NK-92 (cell line): ENCODE results near the gene ANKRD65.
"Not testable (repeated sequence)": the region's sequence is repeated elsewhere in the genome, so short reads cannot be mapped to it uniquely, and the experiment has no call there.

ENCODE experiments used
- DNase-seq: peaks from one replicate; lab custom pipeline; 2025; ENCODE audit not compliant: unreplicated experiment; lab: John Stamatoyannopoulos, UW

Gene ANKRD65

DNA sequence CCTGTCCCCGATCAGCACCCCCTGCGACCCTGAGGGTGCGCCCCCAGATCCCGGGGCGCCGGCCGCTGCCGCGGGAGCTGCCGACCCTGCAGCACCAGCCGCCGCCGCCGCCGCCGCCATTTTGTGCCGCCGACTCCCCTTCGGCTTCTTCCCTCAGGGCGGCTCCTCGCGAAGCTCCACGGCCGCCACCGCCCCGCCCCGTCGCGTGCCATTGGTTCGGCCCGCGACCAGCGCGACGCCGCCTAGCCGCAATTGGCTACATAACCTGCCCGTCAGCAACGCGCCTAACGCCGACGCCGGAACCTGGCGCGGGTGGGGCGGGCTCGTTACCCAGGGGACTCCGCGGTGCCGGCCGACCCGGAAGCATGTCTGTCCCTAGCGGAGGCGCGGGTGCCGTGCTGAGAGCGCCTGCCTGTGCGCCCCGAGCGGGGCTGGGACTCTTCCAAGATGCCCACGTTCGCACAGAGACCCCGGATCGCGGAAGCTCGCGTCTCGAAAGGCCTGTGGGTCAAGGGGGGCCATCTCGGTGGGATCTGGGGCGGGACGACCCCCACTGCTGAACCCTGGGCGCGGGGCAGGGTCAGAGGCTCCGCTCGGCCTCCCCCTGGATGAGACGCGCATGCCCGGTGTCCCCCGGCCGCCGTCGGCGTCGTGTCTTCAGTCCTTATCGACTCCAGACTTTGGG lies 21.7 kb downstream of the ANKRD65 start, which contains the start of gene CCNL2:
TSS of gene CCNL2 (minus strand) at position 149 of the 685 bp plus-strand sequence. CDS start at position 120, 29 bp downstream.
- peak; percentile 86 for DNase-seq

DNA sequence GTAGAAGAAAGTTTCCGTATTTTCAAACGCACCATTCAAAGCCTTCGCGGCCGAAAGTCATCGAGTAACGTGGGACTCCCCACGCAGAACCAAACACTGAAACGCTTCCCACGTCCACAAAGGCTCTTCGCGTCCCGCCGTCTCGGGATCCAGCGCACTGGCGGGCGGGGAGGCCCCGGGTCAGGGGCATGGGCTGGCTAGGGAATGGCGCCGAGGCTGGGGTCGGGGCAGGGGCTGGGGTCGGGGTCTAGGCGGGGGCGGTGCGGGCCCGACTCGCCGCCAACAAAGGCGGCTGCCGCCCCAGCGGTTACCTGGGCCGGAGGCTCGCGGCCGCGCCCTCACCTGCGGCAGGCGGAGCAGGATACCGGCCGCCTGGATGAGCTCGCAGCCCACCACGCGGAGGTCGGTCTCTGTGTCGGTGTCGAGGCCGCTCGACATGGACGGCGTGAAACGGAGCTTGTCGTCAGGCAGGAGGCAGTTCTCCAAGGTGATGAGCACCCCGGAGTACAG lies 22.3 kb downstream of the ANKRD65 start:
- DNase-seq: no peak

DNA sequence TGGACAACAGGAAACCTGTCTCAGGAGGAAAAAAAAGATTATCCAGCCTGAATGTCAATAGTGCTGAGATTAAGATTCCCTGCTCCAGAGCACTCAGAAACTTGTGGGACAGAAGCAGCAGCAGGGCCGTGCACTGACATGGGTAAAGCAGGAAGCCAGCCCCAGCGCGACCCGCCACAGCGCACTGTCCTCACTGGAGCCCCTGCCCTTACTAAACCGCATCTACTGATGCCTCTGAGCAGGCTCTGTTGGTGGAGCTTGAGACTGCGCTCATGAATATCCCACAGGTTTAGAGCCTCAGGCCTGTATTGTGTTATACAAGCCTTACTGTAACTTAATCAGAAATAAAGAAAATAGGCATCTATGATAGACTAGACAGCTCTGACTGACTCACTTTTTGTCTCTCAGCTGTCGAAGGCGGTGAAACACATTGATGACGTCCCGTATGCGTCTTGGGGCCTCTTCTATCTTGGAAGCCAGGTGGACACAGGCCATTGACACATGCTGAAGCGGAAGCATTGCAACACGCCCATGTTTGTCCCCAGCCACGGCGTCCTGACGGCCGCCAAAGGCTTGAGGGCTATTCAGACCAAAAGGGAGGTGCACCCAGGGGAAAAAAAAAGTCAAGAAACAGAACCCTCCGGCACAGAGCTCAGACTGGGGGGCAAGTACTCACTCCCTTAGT lies 23.1 kb downstream of the ANKRD65 start:
- DNase-seq: no peak

DNA sequence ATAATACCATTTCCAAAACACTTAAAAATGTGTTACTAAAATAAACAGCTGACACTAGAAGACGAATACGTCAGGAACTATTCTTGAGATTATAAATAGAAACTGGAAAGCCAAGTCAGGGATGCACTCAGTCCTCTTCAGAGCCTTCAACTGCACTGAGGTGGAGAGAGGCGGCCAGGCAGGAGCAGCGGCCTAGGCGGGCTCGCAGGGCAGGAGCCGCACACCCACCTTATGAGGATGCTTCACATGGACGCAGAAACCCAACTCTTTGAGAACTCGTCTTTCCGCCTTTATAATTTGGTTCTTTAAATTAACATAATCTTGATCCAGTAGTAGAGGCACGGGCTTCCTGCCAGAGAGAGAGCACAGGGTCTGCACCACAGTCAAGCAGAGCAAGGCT lies 25.9 kb downstream of the ANKRD65 start:
- no peak for DNase-seq

DNA sequence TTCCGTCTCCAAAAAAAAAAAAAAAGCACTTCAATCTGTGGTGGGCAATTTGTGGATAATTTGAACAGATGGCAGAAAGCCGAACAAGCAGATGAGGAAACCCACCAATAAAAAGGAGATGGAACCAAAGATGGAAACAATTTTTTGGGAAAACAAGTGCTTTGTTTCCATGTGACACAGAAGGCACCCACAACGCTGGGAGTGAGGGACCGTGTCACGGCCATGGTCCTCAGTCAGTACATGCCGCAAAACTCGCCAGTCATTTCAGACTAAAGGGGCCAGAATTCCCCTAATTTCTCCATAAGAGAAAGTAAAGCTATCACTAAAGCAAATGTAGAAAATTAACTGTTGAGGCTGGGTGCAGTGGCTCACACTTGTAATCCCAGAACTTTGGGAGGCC lies 27.0 kb downstream of the ANKRD65 start:
- DNase-seq: no peak

DNA sequence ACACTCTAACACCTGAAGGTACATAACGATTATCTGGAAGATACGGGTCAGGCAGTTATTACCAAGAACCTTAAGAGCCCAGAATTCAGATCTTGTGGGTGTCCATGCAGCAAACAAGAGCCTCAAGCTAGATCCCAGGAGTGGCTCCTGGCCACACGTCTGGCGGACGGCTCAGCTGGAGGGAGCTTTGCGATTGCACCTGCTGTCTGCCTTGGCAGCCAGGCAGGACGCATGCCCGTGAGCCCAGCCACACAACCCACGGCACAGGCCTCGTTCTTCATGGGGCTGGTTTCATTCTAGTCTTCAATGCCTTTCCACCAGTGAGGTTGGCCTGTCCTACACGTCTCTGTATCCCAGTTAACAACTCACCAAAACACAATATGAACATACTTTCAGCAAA lies 27.6 kb downstream of the ANKRD65 start:
- no peak for DNase-seq

DNA sequence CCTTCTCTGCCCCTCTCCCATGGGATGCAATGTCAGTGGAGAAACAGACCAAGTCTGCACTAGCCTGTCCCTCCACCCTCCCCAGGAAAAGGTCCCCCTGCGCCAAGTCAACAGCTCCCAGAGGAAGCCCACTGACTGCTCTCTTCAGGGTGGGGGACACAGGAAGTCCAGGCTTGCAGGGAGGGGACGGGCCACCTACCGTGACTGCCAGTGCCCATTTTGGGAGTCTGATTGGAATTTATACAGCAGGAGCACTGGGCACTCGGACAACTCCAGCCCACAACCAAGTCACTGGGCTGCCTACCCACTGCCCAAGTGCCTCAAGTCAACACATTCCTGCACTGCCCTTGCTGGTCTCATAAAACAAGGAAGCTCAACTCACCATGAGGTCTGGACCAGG lies 28.1 kb downstream of the ANKRD65 start:
- no peak for DNase-seq

DNA sequence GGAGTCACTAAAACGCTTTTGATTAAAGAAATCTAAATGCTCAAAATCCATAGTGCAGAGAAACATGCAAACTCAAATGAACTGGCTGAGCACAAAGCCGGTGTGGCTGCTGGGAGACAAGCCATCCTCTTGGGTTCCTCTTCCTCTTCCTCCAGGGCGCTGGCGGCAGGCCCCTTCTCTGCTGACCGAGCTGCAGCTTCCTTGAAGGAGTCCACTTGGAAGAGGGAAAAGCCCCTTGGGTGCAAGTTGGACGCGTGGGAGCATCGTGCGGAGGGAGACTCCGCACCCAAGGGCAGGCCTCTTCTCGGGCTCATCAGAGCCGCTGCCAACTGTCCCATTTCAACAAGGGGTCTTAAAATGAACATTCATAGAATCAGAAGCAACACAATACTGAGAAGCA lies 29.9 kb downstream of the ANKRD65 start:
- DNase-seq: no peak

DNA sequence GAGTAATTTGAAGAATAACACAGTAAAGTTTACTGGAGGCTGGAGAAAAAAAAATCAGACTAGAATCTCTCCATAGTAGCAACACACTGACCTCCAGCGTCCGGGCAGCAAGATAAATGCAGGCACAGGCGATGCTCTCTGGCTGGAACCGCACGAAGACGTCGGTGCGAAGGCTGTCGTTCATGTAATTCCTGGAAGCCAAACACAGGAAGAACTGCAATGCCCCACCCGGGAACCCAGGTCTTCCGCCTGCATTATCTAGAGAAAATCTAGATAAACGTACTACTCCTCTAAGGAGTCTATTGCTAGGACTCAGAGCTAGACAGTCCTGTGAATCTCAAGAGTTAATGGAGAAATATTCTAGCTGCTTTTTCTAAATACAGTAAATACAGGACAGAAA lies 30.4 kb downstream of the ANKRD65 start:
- DNase-seq: no peak

DNA sequence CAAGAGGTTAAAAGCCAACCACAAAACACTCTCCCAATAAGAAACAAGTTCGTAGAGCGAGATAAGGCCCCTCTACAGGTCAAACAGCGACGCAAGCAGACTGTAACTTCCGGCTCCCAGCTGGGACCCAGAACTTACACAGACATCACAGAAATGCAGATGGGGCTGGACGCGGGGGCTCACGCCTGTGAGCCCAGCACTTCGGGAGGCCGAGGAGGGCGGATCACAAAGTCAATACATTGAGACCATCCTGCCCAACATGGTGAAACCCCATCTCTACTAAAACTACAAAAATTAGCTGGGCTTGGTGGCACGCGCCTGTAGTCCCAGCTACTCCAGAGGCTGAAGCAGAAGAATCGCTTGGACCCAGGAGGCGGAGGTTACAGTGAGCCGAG lies 33.0 kb downstream of the ANKRD65 start:
- DNase-seq: no peak

DNA sequence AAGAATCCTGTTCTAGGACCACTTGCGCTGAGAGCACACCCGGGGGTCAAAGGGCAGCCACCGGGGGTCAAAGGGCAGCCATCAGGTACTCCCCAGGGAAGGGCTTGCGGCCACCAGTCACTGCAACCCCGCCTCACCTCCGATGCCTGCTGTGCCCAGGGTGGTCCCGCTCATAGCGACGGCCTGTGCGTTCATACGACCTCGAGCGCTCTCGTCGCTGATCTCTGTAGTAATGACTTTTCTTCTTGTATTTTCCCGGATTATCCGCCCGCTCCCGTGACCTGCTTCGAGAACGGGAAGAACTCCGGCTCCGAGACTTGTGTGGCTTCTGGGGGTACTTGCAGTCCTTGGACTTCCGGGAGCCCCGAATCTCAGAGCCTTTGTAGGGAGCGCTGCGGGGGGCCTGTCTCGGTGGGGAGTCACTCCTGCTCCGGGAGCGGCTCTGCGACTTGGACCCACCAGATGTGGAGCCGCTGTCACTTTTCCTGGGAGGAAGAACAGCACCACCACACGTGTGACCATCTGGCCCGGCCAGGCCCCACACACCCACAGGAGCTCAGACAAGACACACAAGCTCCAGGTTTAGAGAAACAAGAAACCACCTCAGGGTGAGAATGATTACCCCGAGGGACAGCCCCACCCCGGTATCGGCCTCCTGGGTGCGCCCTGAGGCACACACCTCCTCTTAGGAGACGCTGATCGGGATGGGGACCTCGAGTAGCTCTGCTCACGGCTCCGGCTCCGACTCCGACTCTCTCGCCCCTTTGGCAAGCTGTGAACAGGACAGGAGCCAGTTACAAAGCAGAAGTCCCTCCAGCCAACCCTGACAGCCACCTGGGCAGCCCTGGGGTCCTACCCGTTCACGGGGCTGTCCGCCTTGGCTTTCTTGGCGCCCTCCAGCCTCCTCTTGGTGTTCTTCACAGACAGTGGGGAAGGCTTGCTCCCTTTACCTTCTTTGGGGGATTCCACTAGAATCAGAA lies 33.7 kb downstream of the ANKRD65 start:
- no peak for DNase-seq

DNA sequence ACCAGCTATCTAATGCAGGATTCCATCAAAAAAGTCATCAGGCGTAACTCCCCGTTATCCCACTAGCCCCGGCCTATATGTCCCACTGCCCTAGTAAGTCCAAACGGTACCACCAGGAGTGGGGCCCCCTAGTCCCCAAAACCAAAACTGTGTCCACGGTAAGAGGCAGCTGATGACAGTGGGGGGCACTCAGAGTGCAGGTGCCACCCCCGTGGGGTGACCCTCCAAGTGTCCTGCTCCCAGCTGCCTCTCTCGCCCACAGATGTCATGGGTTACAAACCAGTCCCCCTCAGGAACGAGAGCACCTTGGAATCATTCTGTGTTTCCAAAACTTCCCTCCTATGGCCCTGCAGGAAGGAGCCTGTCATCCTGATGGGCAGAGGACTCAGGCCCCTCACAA lies 35.1 kb downstream of the ANKRD65 start:
- DNase-seq: no peak

DNA sequence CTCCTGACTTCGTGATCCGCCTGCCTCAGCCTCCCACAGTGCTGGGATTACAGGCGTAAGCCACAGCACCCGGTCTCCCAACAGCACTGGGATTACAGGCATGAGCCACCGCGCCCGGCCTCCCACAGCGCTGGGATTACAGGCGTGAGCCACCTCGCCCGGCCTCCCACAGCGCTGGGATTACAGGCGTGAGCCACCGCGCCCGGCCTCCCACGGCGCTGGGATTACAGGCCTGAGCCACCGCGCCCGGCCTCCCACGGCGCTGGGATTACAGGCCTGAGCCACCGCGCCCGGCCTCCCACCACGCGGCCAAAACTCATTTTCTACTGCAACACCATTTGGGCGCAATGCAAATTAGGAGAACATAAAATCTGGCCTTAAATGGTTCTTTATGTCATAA lies 35.7 kb downstream of the ANKRD65 start:
- not testable (repeated sequence) for DNase-seq

DNA sequence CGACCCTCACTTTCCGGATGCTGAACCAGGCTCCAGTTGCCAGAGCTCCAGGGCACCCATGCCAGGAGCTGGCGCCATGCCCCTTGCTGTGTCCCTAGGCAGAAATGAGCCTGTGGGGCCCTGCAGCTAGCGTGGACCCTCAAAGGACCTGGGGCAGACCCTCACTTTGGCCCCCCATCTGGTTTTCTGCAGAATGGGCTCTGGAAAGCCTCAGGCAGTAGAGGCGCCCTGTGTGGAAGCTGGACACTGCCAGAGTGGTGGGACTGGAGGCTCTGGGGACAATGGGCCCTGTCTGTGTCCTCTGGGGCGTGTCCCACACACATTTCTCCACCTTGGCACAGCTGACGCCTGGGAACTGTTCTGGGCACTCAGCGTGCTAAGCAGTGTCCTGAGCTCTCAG lies 39.8 kb downstream of the ANKRD65 start:
- DNase-seq: no peak

DNA sequence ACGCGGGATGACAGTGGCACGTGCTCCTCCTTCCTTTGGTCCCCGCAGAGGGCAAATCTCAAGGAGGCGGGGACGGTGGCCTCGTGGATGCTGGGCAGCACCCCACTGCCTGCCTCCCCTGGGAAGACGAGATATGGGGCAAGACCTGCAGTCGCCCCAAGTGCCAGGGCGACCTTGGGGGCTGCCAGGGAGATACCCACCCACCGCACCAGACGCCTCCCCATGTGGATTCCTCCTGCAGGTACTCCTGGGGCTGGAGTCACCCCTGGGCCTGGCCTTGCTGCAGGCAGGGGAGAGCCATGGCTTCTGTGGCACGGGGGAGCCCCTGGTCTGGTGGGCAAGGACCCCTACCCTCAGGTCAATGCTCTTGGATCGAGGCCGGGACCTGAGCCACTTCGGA lies 40.2 kb downstream of the ANKRD65 start:
- DNase-seq: no peak

DNA sequence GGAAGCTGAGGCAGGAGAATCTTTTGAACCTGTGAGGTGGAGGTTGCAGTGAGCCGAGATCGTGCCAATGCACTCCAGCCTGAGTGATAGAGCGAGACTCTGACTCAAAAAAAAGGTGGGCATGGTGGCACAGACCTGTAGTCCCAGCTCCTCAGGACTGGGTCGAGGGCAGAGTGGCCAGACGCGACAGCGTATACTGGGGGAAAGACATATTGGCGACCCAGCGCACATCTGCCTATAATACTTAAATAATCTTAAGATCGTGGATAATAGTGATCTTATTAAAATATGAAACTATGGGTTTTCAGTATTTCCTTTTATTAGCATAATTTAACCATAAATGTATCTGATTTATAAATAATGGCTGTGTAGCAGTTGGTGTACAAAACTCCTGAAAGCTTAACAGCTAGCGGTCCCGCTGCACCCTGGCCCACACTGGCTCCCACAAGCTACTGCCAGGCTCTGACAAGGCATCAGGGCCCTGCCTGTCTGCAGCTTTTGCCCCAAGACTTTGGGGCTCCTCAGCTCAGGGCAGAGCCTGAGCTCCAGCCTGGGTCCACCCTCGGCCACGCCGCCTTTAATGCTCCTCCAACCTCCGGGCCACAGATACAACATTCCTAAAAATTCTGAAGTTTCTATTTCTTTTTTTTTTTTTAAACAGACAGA lies 43.4 kb downstream of the ANKRD65 start:
- no peak for DNase-seq

DNA sequence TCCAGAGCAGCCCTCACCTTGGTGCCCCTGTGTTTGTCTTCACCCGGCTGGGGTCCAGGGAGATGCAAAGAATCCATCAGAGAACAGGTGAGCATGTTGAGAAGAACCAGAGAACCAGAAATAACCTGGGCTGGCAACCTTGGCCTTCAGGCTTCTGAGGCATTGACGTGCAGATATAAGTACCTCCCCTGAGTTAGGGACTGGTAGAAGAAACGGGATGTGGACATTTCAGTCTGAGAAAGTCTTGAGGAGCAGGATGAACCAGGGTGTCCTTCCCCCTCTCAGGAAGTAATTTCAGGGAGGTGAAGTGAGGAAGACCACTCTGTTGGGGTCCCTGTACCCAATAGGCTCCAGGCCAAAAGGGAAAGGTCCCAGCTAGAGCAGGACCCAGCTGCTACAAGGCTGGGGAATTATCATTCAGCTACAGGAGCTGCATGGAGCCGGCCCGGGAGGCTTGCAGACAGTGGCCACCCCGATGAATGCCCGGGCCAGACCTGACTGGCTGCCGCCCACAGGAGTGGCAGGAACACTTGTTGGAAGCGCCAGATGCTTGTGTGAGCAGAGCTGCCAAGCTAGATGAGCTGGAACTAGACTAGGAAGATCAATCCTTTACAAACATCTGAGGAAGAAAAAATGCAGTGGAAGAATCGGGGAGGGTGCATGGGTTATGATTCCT lies 44.4 kb downstream of the ANKRD65 start:
- DNase-seq: no peak

DNA sequence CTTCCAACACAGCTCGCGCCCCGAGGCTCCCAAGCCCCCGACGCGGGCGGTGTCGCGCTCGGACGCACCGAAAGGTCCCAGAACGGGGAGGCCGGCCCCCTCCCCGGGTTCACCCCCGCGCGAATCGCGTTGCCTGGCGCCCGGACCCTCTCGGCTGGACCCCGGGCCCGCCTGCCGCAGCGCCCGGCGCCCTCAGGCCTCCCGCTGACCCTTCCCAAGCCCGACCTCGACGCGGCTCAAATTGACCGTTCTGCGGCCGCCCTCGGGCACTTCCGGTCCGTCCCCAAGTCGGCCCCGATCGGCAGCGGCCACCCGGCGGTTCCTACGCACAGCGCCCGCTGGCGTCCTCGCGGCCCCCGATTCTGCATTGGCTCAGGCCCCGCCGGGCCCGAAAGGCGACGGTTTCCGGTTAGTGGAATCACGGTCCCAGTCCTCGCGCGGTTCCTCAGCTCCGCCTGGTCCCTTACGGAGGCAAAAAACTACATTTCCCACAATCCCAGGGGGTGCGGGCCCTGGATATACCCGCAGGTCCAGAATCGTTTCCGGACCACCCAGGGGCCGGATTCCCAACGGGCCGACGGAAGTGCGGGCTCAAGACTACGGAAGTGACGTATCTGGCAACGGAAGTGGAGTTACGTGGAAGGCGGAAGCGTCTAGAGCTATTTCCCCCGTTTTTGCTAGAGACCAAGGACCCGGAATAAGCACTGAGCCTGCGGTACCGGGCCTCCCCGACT lies 46.0 kb downstream of the ANKRD65 start, which contains the start of gene AURKAIP1:
TSS of gene AURKAIP1 (minus strand) at position 279 of the 734 bp plus-strand sequence. CDS start 451 bp downstream, outside the sequence.
- DNase-seq: peak; percentile 59

DNA sequence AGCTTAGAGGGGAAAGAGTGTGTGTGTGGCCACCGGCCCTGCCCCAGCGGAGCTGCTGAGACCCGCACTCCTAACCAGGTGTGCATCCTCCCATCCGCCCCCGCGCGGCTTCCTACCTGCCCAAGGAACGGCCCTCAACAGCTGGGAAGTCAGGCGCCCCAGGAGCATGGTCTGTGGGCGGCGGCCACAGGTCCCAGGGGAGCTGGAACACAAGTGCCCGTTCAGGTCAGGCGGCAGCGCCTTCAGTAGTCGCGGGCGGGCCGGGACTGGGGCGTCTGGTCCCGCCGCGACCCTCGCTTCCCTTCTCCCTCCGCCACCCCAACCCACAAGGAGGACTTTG lies 46.5 kb downstream of the ANKRD65 start:
- DNase-seq: no peak
